ENCODE results near the gene CEACAM18.

GRCh38 chr19:51448011-51448410 is 30.3 kb upstream of the CEACAM18 start:
- TF ChIP-seq POLR2A (IDR thresholded peaks at IDR 0.05; ENCODE audit: low read depth, low read length) (no peak), EZH2 (IDR thresholded peaks at IDR 0.05; ENCODE audit: borderline replicate concordance, low read depth, low read length, severe bottlenecking) (no peak)
